ENCODE results near the gene PCDHGC3. TPM values are rescaled to one million over a fixed set of nuclear protein-coding genes. Genes with fewer than 3 reads are reported as not detected.

The PCDHGC3 gene
- polyA plus RNA-seq, 1 of the 3 experiments (the other 2 are of a cell fraction): 97.0 TPM

DNA sequence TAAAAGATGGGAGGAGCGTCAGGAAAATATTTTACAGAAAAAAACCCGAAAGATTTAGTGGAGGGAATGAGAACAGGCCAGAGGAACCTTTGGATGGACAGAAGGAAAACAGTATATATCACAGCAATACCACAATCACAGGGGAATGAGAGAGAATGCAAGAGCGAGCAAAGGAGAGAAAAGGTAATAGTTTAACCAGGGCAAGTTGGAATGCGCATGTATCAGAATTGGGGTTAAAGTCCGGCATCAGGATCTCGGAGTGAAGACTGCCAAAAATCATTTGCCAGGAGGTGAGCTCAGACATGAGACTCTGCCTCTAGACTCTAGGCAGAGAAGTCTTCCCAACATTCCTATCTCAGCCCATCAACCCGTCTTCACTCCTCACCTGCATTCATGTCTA is 49.9 kb downstream of the PCDHGC3 start (continued):
- TF ChIP-seq, protein P1, sequence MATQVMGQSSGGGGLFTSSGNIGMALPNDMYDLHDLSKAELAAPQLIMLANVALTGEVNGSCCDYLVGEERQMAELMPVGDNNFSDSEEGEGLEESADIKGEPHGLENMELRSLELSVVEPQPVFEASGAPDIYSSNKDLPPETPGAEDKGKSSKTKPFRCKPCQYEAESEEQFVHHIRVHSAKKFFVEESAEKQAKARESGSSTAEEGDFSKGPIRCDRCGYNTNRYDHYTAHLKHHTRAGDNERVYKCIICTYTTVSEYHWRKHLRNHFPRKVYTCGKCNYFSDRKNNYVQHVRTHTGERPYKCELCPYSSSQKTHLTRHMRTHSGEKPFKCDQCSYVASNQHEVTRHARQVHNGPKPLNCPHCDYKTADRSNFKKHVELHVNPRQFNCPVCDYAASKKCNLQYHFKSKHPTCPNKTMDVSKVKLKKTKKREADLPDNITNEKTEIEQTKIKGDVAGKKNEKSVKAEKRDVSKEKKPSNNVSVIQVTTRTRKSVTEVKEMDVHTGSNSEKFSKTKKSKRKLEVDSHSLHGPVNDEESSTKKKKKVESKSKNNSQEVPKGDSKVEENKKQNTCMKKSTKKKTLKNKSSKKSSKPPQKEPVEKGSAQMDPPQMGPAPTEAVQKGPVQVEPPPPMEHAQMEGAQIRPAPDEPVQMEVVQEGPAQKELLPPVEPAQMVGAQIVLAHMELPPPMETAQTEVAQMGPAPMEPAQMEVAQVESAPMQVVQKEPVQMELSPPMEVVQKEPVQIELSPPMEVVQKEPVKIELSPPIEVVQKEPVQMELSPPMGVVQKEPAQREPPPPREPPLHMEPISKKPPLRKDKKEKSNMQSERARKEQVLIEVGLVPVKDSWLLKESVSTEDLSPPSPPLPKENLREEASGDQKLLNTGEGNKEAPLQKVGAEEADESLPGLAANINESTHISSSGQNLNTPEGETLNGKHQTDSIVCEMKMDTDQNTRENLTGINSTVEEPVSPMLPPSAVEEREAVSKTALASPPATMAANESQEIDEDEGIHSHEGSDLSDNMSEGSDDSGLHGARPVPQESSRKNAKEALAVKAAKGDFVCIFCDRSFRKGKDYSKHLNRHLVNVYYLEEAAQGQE (IDR thresholded peaks at IDR 0.05; ENCODE audit: low read depth, low read length): no peak
- no peak for TF ChIP-seq GABPA (IDR thresholded peaks at IDR 0.05; ENCODE audit: low read depth)
- TF ChIP-seq, protein P2, sequence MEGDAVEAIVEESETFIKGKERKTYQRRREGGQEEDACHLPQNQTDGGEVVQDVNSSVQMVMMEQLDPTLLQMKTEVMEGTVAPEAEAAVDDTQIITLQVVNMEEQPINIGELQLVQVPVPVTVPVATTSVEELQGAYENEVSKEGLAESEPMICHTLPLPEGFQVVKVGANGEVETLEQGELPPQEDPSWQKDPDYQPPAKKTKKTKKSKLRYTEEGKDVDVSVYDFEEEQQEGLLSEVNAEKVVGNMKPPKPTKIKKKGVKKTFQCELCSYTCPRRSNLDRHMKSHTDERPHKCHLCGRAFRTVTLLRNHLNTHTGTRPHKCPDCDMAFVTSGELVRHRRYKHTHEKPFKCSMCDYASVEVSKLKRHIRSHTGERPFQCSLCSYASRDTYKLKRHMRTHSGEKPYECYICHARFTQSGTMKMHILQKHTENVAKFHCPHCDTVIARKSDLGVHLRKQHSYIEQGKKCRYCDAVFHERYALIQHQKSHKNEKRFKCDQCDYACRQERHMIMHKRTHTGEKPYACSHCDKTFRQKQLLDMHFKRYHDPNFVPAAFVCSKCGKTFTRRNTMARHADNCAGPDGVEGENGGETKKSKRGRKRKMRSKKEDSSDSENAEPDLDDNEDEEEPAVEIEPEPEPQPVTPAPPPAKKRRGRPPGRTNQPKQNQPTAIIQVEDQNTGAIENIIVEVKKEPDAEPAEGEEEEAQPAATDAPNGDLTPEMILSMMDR (IDR thresholded peaks at IDR 0.05): no peak
- no peak for TF ChIP-seq JUND (IDR thresholded peaks at IDR 0.05)
- no peak for TF ChIP-seq MEF2A (IDR thresholded peaks at IDR 0.05; ENCODE audit: borderline replicate concordance, low read depth)
- TF ChIP-seq CHD2 (IDR thresholded peaks at IDR 0.05; ENCODE audit: low read length, partially characterized antibody): no peak

DNA sequence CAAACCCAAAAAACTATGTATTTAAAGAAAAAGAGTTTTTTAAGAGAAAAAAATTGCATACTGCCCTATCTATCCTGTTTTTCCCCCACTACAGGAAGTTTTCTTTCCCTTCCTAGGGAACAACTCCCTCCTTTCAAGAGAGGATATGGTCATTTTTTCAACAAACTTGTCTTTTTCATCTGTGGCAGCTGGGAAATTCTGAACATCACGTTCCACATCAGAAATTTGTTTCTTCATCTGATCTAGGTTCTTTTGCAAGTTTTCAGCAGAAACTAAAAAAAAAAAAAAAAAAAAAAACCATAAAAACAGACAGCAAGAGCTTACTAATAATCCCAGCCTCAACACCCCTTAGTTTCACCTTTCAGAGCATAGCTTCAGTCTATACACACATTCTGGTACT is 51.7 kb downstream of the PCDHGC3 start:
- POLR2A ChIA-PET: no interaction called here

More for the DNA sequence above, 51.7 kb downstream of the PCDHGC3 start:
- no peaks in the 10 kb centered on the region for H4K20me1 ChIP-seq (ENCODE audit: insufficient read depth)
- no peaks in the 10 kb centered on the region for H3K9me2 ChIP-seq
- no peak overlapping the region for H2AFZ ChIP-seq (ENCODE audit: low read depth)
- H3K79me2 ChIP-seq (ENCODE audit: insufficient read depth): peaks cover 14% of the 10 kb centered on the region
- TF ChIP-seq RCOR1 (IDR thresholded peaks at IDR 0.05; ENCODE audit: low read length) (no peak), JUND (IDR thresholded peaks at IDR 0.05) (no peak), EZH2phosphoT487 (IDR thresholded peaks at IDR 0.05; ENCODE audit: borderline replicate concordance, low read depth) (no peak), NFIC (IDR thresholded peaks at IDR 0.05; ENCODE audit: borderline replicate concordance) (no peak), TEAD4 (IDR thresholded peaks at IDR 0.05; ENCODE audit: borderline replicate concordance, insufficient read depth) (no peak), CHD2 (IDR thresholded peaks at IDR 0.05; ENCODE audit: low read length, partially characterized antibody) (no peak), GABPA (IDR thresholded peaks at IDR 0.05; ENCODE audit: low read depth) (no peak), GATA2 (CRISPR knock-in tag; IDR thresholded peaks at IDR 0.05) (no peak), FOXJ3 (CRISPR knock-in tag; IDR thresholded peaks at IDR 0.05) (no peak), SMC3 (IDR thresholded peaks at IDR 0.05; ENCODE audit: low read depth, low read length) (no peak), RXRA (IDR thresholded peaks at IDR 0.05; ENCODE audit: borderline replicate concordance, low read depth) (no peak)
- H3K27me3 ChIP-seq (ENCODE audit: insufficient read depth): no peaks in the 10 kb centered on the region
- H3K9me3 ChIP-seq: no peaks in the 10 kb centered on the region
- peaks cover 37% of the 10 kb centered on the region for H3F3A ChIP-seq (replicated peaks; ENCODE audit: insufficient read depth)
- peaks cover 36 to 54% of the 10 kb centered on the region in 2 experiments for H3K4me1 ChIP-seq (ENCODE audit: control insufficient read depth in 1 of 2, insufficient read depth in 2 of 2, low read depth in 1 of 2, low read length in 1 of 2)
- DNase-seq: no peak
- no peak overlapping the region for H3K4me2 ChIP-seq
- no peak overlapping the region for H3K9ac ChIP-seq
- WGBS (ENCODE audit: low lambda C conversion rate): 83% methylated on average over 1 of the region's 1 CpG
- peaks cover 12 to 21% of the 10 kb centered on the region in 2 experiments for H3K36me3 ChIP-seq (replicated peaks in 1 of 2; ENCODE audit: control insufficient read depth in 1 of 2, insufficient read depth in 2 of 2, low read length in 1 of 2)
- H3K4me3 ChIP-seq (ENCODE audit: low read depth in 2 of 2, low read length in 1 of 2): no peak overlapping the region
- CTCF ChIA-PET: interaction anchor here (1.2 to 13.1 kb wide), 5 partner anchors 10 to 405 kb away, joined by 3 to 191 read pairs (median 4); partner anchors contain the start of genes PCDHB4 and PCDHGC3
- peak overlapping the region in 1 of 2 experiments; percentile 74; a peak in 2 of 4 replicates for H3K27ac ChIP-seq (ENCODE audit: low read depth in 2 of 2, low read length in 1 of 2)

Other genes starting within 250 kb of the PCDHGC3 start
- gene PCDHB15, start 230.6 kb upstream of the PCDHGC3 start, polyA plus RNA-seq (2012; rRNA removed): 0.99 and 1.3 TPM in 2 replicates
- not detected in 2 replicates for gene SLC25A2, start 171.9 kb upstream of the PCDHGC3 start, polyA plus RNA-seq (2012; rRNA removed)
- gene TAF7, start 155.2 kb upstream of the PCDHGC3 start, polyA plus RNA-seq (2012; rRNA removed): 30.6 and 38.7 TPM in 2 replicates
- 1.2 and 1.6 TPM in 2 replicates for gene PCDHGA1, start 145.5 kb upstream of the PCDHGC3 start, polyA plus RNA-seq (2012; rRNA removed)
- 1.4 and 1.5 TPM in 2 replicates for gene PCDHGA2, start 137.2 kb upstream of the PCDHGC3 start, polyA plus RNA-seq (2012; rRNA removed)
- gene PCDHGA3, start 132.1 kb upstream of the PCDHGC3 start, polyA plus RNA-seq (2012; rRNA removed): 0.33 and 0.45 TPM in 2 replicates
- 0.63 and 0.77 TPM in 2 replicates for gene PCDHGB1, start 125.9 kb upstream of the PCDHGC3 start, polyA plus RNA-seq (2012; rRNA removed)
- gene PCDHGA4, start 120.9 kb upstream of the PCDHGC3 start, polyA plus RNA-seq (2012; rRNA removed): 1.8 and 2.2 TPM in 2 replicates
- gene PCDHGB2, start 116.0 kb upstream of the PCDHGC3 start, polyA plus RNA-seq (2012; rRNA removed): 3.7 and 4.5 TPM in 2 replicates
- gene PCDHGA5, start 111.8 kb upstream of the PCDHGC3 start, polyA plus RNA-seq (2012; rRNA removed): 0.57 and 0.71 TPM in 2 replicates
- 0.53 and 0.63 TPM in 2 replicates for gene PCDHGB3, start 105.7 kb upstream of the PCDHGC3 start, polyA plus RNA-seq (2012; rRNA removed)
- 1.4 TPM in 2 replicates for gene PCDHGA6, start 102.1 kb upstream of the PCDHGC3 start, polyA plus RNA-seq (2012; rRNA removed)
- 3.4 and 7.8 TPM in 2 replicates for gene PCDHGA7, start 93.2 kb upstream of the PCDHGC3 start, polyA plus RNA-seq (2012; rRNA removed)
- gene PCDHGB4, start 88.3 kb upstream of the PCDHGC3 start, polyA plus RNA-seq (2012; rRNA removed): 0.37 and 0.64 TPM in 2 replicates
- 0.06 and 0.12 TPM in 2 replicates for gene PCDHGA8, start 83.3 kb upstream of the PCDHGC3 start, polyA plus RNA-seq (2012; rRNA removed)
- gene PCDHGB5, start 78.0 kb upstream of the PCDHGC3 start, polyA plus RNA-seq (2012; rRNA removed): 0.08 and 0.15 TPM in 2 replicates
- gene PCDHGA9, start 73.2 kb upstream of the PCDHGC3 start, polyA plus RNA-seq (2012; rRNA removed): 0.13 and 0.16 TPM in 2 replicates
- 0.13 and 0.18 TPM in 2 replicates for gene PCDHGB6, start 67.9 kb upstream of the PCDHGC3 start, polyA plus RNA-seq (2012; rRNA removed)
- gene PCDHGA10, start 63.0 kb upstream of the PCDHGC3 start, polyA plus RNA-seq (2012; rRNA removed): 1.6 and 2.0 TPM in 2 replicates
- 14.2 and 19.1 TPM in 2 replicates for gene PCDHGB7, start 58.3 kb upstream of the PCDHGC3 start, polyA plus RNA-seq (2012; rRNA removed)
- 0.18 and 0.23 TPM in 2 replicates for gene PCDHGA11, start 54.9 kb upstream of the PCDHGC3 start, polyA plus RNA-seq (2012; rRNA removed)
- gene PCDHGA12, start 45.5 kb upstream of the PCDHGC3 start, polyA plus RNA-seq (2012; rRNA removed): 0.03 and 0.05 TPM in 2 replicates
- 0.53 and 0.78 TPM in 2 replicates for gene PCDHGC4, start 9.1 kb downstream of the PCDHGC3 start, polyA plus RNA-seq (2012; rRNA removed)
- gene PCDHGC5, start 13.1 kb downstream of the PCDHGC3 start, polyA plus RNA-seq (2012; rRNA removed): 1.9 and 2.0 TPM in 2 replicates
- gene DIAPH1, start 143.0 kb downstream of the PCDHGC3 start, polyA plus RNA-seq (2012; rRNA removed): 28.2 and 30.4 TPM in 2 replicates
- 104 and 115 TPM in 2 replicates for gene HDAC3, start 160.9 kb downstream of the PCDHGC3 start, polyA plus RNA-seq (2012; rRNA removed)
- gene RELL2, start 161.0 kb downstream of the PCDHGC3 start, polyA plus RNA-seq (2012; rRNA removed): 15.6 and 16.1 TPM in 2 replicates
- 49.2 and 58.3 TPM in 2 replicates for gene FCHSD1, start 175.5 kb downstream of the PCDHGC3 start, polyA plus RNA-seq (2012; rRNA removed)
- gene ARAP3, start 206.3 kb downstream of the PCDHGC3 start, polyA plus RNA-seq (2012; rRNA removed): 5.5 and 6.5 TPM in 2 replicates